WTC11 (cell line): ENCODE measurements around the gene NMRK1. TPM values are rescaled to one million over a fixed set of nuclear protein-coding genes. Genes with fewer than 3 reads are reported as not detected.

Experiments used
- ATAC-seq: fragments of 200-7000 bp; cut with Tn5 transposase; 2 replicates; pipeline ENCODE4 v1.10.0; 2021; ENCODE audit warnings: mild to moderate bottlenecking, moderate library complexity
- CTCF ChIA-PET: fragments of 300-600 bp; sonication (Branson Sonifier 250); formaldehyde crosslinking; loops from one replicate; lab custom pipeline; 2021; ENCODE audit warnings: antibody characterized with exemption; lab: Charles Lee
- POLR2A ChIA-PET: fragments of 350-600 bp; sonication (Branson Sonifier 250); formaldehyde crosslinking; loops from one replicate; lab custom pipeline; 2021; ENCODE audit warnings: antibody characterized with exemption; lab: Charles Lee
- DNase-seq: peaks from one replicate; pipeline ENCODE4 v3.0.0; 2021; ENCODE audit warnings: low spot score
- H3K27ac Mint-ChIP-seq: 2 replicates; pipeline ENCODE4 v1.8.0; 2021; ENCODE audit warnings: mixed read lengths
- H3K27me3 Mint-ChIP-seq: 2 replicates; pipeline ENCODE4 v1.8.0; 2021; ENCODE audit warnings: low read depth, mild to moderate bottlenecking, moderate library complexity, mixed read lengths
- H3K36me3 Mint-ChIP-seq: 2 replicates; pipeline ENCODE4 v1.8.0; 2021; ENCODE audit warnings: mixed read lengths
- H3K4me1 Mint-ChIP-seq: 2 replicates; pipeline ENCODE4 v1.8.0; 2022; ENCODE audit warnings: mixed read lengths
- H3K4me3 Mint-ChIP-seq: 2 replicates; pipeline ENCODE4 v1.8.0; 2021; ENCODE audit warnings: mild to moderate bottlenecking, moderate library complexity, mixed read lengths
- H3K9me3 Mint-ChIP-seq: 2 replicates; pipeline ENCODE4 v1.8.0; 2021; ENCODE audit warnings: mixed read lengths
- CTCF ChIP-seq: fragments of 200-600 bp; IDR thresholded peaks from 2 replicates; pipeline ENCODE4 v1.8.0; 2022; ENCODE audit warnings: antibody characterized with exemption
- E2F5 ChIP-seq: sonication (generic); formaldehyde crosslinking; IDR thresholded peaks from 2 replicates; pipeline ENCODE4 v1.8.1; 2022; ENCODE audit warnings: mild to moderate bottlenecking, moderate library complexity, missing genetic modification reagents
- ELF4 ChIP-seq: sonication (generic); formaldehyde crosslinking; IDR thresholded peaks from 2 replicates; pipeline ENCODE4 v1.8.1; 2022; ENCODE audit warnings: low read depth, mild to moderate bottlenecking, moderate library complexity, missing genetic modification reagents
- EMX1 ChIP-seq: fragments of 250-450 bp; sonication (Bioruptor Pico); IDR thresholded peaks from 2 replicates; pipeline ENCODE4 v1.8.0; 2021; ENCODE audit warnings: mild to moderate bottlenecking
- ERG ChIP-seq: fragments of 250-450 bp; sonication (Bioruptor Pico); IDR thresholded peaks from 2 replicates; pipeline ENCODE4 v1.8.0; 2021; ENCODE audit warnings: mild to moderate bottlenecking
- ESRRA ChIP-seq: sonication (generic); formaldehyde crosslinking; IDR thresholded peaks from 2 replicates; pipeline ENCODE4 v1.8.1; 2022; ENCODE audit warnings: mild to moderate bottlenecking, missing genetic modification reagents, borderline replicate concordance
- FOXK1 ChIP-seq: sonication (generic); formaldehyde crosslinking; IDR thresholded peaks from 2 replicates; pipeline ENCODE4 v1.8.0; 2022; ENCODE audit warnings: mild to moderate bottlenecking, moderate library complexity, missing genetic modification reagents
- GABPB1 ChIP-seq: sonication (generic); formaldehyde crosslinking; IDR thresholded peaks from 2 replicates; pipeline ENCODE4 v1.8.1; 2023; ENCODE audit warnings: mild to moderate bottlenecking, missing genetic modification reagents
- IRF2 ChIP-seq: sonication (generic); formaldehyde crosslinking; IDR thresholded peaks from 2 replicates; pipeline ENCODE4 v1.8.0; 2022; ENCODE audit warnings: low read depth, missing genetic modification reagents, borderline replicate concordance
- KAT7 ChIP-seq: sonication (generic); formaldehyde crosslinking; IDR thresholded peaks from 2 replicates; pipeline ENCODE4 v1.8.1; 2023; ENCODE audit warnings: missing genetic modification reagents, mild to moderate bottlenecking, borderline replicate concordance
- NFATC4 ChIP-seq: fragments of 250-450 bp; sonication (Bioruptor Pico); IDR thresholded peaks from 2 replicates; pipeline ENCODE4 v1.9.0; 2021; ENCODE audit warnings: mild to moderate bottlenecking
- RELA ChIP-seq: sonication (generic); formaldehyde crosslinking; IDR thresholded peaks from 2 replicates; pipeline ENCODE4 v1.8.1; 2022; ENCODE audit warnings: missing genetic modification reagents, mild to moderate bottlenecking, borderline replicate concordance
- SMAD4 ChIP-seq: sonication (generic); formaldehyde crosslinking; IDR thresholded peaks from 2 replicates; pipeline ENCODE4 v1.8.0; 2022; ENCODE audit warnings: mild to moderate bottlenecking, missing genetic modification reagents
- SP1 ChIP-seq: sonication (generic); formaldehyde crosslinking; conservative IDR thresholded peaks from 2 replicates; pipeline ENCODE4 v1.8.1; 2022; ENCODE audit warnings: missing genetic modification reagents
- TEAD4 ChIP-seq: sonication (generic); formaldehyde crosslinking; IDR thresholded peaks from 2 replicates; pipeline ENCODE4 v1.8.0; 2022; ENCODE audit warnings: mild to moderate bottlenecking, missing genetic modification reagents
- USF2 ChIP-seq: sonication (generic); formaldehyde crosslinking; IDR thresholded peaks from 2 replicates; pipeline ENCODE4 v1.8.1; 2023; ENCODE audit warnings: mild to moderate bottlenecking, missing genetic modification reagents, moderate library complexity
- ZBTB21 ChIP-seq: sonication (generic); formaldehyde crosslinking; IDR thresholded peaks from 2 replicates; pipeline ENCODE4 v1.8.1; 2023; ENCODE audit warnings: mild to moderate bottlenecking, missing genetic modification reagents, borderline replicate concordance
- ZMAT4 ChIP-seq: fragments of 250-450 bp; sonication (Bioruptor Pico); IDR thresholded peaks from 2 replicates; pipeline ENCODE4 v1.9.0; 2021; ENCODE audit warnings: mild to moderate bottlenecking
- ZNF138 ChIP-seq: sonication (generic); formaldehyde crosslinking; conservative IDR thresholded peaks from 2 replicates; pipeline ENCODE4 v1.8.1; 2022; ENCODE audit warnings: mild to moderate bottlenecking, moderate library complexity, missing genetic modification reagents
- ZNF317 ChIP-seq: sonication (generic); formaldehyde crosslinking; IDR thresholded peaks from 2 replicates; pipeline ENCODE4 v1.8.1; 2023; ENCODE audit warnings: low read depth, mild to moderate bottlenecking, moderate library complexity, missing genetic modification reagents, borderline replicate concordance
- ZNF423 ChIP-seq: fragments of 250-450 bp; sonication (Bioruptor Pico); IDR thresholded peaks from 2 replicates; pipeline ENCODE4 v2.1.2; 2022; ENCODE audit warnings: mild to moderate bottlenecking, moderate library complexity
- ZSCAN18 ChIP-seq: fragments of 250-450 bp; sonication (Bioruptor Pico); IDR thresholded peaks from 2 replicates; pipeline ENCODE4 v2.1.2; 2022; ENCODE audit warnings: mild to moderate bottlenecking, moderate library complexity
- total RNA-seq: library from RNA; stranded (reverse); gene quantifications from 3 replicates; pipeline ENCODE4 v1.2.3, GENCODE V29; 2021

The NMRK1 gene
- total RNA-seq, 1 experiment from 2014 or later = 14.5 TPM

GRCh38 chr9:75039009-75039408 is 48.9 kb downstream of the NMRK1 start (continued):
- TF ChIP-seq ZNF138 (CRISPR knock-in tag) = no peak
- no peak for TF ChIP-seq EMX1
- TF ChIP-seq RELA (CRISPR knock-in tag) = no peak
- no peak for TF ChIP-seq ESRRA (CRISPR knock-in tag)

- H3K27me3 Mint-ChIP-seq = no peaks in the 10 kb centered on the region
- H3K4me3 Mint-ChIP-seq = no peak overlapping the region
- peaks cover 6% of the 10 kb centered on the region for H3K9me3 Mint-ChIP-seq
- no peak for ATAC-seq
- ChIA-PET POLR2A (no interaction called here), CTCF (no interaction called here)
- H3K4me1 Mint-ChIP-seq = peaks cover 6% of the 10 kb centered on the region
- H3K27ac Mint-ChIP-seq = no peak overlapping the region
- TF ChIP-seq TEAD4 (no peak), ZNF423 (CRISPR knock-in tag) (no peak), KAT7 (CRISPR knock-in tag) (no peak), ERG (no peak), GABPB1 (CRISPR knock-in tag) (no peak), SMAD4 (CRISPR knock-in tag) (no peak), USF2 (CRISPR knock-in tag) (no peak), FOXK1 (no peak), NFATC4 (CRISPR knock-in tag) (no peak), ZSCAN18 (no peak), ZNF317 (CRISPR knock-in tag) (no peak), CTCF (no peak), SP1 (CRISPR knock-in tag) (no peak), ZMAT4 (no peak), ZBTB21 (CRISPR knock-in tag) (no peak), ELF4 (no peak)
- no peaks in the 10 kb centered on the region for H3K36me3 Mint-ChIP-seq
- no peak for DNase-seq
These were observed 51.2 kb downstream of the NMRK1 start for GRCh38 chr9:75036793-75037192.

GRCh38 chr9:75033791-75034473 is 54.0 kb downstream of the NMRK1 start:
- ATAC-seq (no peak), DNase-seq (no peak)
- Mint-ChIP-seq H3K27ac (no peak overlapping the region), H3K4me3 (no peak overlapping the region), H3K9me3 (peaks cover 6% of the 10 kb centered on the region), H3K36me3 (no peaks in the 10 kb centered on the region), H3K4me1 (peaks cover 6% of the 10 kb centered on the region), H3K27me3 (no peaks in the 10 kb centered on the region)
- ChIA-PET POLR2A (no interaction called here), CTCF (no interaction called here)
- TF ChIP-seq E2F5 (CRISPR knock-in tag) (no peak), IRF2 (CRISPR knock-in tag) (no peak)
